ENCODE data around the gene TNF.

GRCh38 chr6:31607317-31607716 lies 32.0 kb downstream of the TNF start:
- TF ChIP-seq, protein P1, sequence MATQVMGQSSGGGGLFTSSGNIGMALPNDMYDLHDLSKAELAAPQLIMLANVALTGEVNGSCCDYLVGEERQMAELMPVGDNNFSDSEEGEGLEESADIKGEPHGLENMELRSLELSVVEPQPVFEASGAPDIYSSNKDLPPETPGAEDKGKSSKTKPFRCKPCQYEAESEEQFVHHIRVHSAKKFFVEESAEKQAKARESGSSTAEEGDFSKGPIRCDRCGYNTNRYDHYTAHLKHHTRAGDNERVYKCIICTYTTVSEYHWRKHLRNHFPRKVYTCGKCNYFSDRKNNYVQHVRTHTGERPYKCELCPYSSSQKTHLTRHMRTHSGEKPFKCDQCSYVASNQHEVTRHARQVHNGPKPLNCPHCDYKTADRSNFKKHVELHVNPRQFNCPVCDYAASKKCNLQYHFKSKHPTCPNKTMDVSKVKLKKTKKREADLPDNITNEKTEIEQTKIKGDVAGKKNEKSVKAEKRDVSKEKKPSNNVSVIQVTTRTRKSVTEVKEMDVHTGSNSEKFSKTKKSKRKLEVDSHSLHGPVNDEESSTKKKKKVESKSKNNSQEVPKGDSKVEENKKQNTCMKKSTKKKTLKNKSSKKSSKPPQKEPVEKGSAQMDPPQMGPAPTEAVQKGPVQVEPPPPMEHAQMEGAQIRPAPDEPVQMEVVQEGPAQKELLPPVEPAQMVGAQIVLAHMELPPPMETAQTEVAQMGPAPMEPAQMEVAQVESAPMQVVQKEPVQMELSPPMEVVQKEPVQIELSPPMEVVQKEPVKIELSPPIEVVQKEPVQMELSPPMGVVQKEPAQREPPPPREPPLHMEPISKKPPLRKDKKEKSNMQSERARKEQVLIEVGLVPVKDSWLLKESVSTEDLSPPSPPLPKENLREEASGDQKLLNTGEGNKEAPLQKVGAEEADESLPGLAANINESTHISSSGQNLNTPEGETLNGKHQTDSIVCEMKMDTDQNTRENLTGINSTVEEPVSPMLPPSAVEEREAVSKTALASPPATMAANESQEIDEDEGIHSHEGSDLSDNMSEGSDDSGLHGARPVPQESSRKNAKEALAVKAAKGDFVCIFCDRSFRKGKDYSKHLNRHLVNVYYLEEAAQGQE (IDR thresholded peaks at IDR 0.05; ENCODE audit: insufficient read depth in 1 of 2, low read depth in 2 of 2, low read length in 2 of 2), result no peak
- TF ChIP-seq POLR2AphosphoS5 (IDR thresholded peaks at IDR 0.05; ENCODE audit: low read depth, low read length), result no peak
